Uterus (tissue), 2 donors: Measurements from ENCODE around the gene ZDHHC4.
"Not testable (repeated sequence)": the region's sequence is repeated elsewhere in the genome, so short reads cannot be mapped to it uniquely, and the experiment has no call there.

Experiments
- POLR2A ChIP-seq, 2 donors: fragments of 450-650 bp; IDR thresholded peaks; one replicate each; pipeline ENCODE4 v1.6.1; 2016; ENCODE audit warnings: antibody characterized with exemption in 2 of 2, mild to moderate bottlenecking in 1 of 2, moderate library complexity in 1 of 2
- TF ChIP-seq, protein P1 (sequence below), 4 experiments: fragments of 200-600 bp in 2 of 4; fragments of 450-650 bp in 2 of 4; sonication (generic) in 2 of 4; IDR thresholded peaks; one replicate each; pipeline ENCODE4 v1.5.1; 2016 to 2019; ENCODE audit warnings: antibody characterized with exemption in 4 of 4, mild to moderate bottlenecking in 2 of 4, moderate library complexity in 1 of 4

GRCh38 chr7:6585746-6586432 lies 8.6 kb downstream of the ZDHHC4 start:
- TF ChIP-seq POLR2A (IDR thresholded peaks at IDR 0.05), result not testable (repeated sequence)
- TF ChIP-seq, protein P1, sequence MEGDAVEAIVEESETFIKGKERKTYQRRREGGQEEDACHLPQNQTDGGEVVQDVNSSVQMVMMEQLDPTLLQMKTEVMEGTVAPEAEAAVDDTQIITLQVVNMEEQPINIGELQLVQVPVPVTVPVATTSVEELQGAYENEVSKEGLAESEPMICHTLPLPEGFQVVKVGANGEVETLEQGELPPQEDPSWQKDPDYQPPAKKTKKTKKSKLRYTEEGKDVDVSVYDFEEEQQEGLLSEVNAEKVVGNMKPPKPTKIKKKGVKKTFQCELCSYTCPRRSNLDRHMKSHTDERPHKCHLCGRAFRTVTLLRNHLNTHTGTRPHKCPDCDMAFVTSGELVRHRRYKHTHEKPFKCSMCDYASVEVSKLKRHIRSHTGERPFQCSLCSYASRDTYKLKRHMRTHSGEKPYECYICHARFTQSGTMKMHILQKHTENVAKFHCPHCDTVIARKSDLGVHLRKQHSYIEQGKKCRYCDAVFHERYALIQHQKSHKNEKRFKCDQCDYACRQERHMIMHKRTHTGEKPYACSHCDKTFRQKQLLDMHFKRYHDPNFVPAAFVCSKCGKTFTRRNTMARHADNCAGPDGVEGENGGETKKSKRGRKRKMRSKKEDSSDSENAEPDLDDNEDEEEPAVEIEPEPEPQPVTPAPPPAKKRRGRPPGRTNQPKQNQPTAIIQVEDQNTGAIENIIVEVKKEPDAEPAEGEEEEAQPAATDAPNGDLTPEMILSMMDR (IDR thresholded peaks at IDR 0.05), result not testable (repeated sequence)
